Naive B cell (primary cell): ENCODE results near the gene RPTOR. TPM values are rescaled to one million over a fixed set of nuclear protein-coding genes. Genes with fewer than 3 reads are reported as not detected.
A peak's percentile ranks its signal among the peaks of the same experiment; 100 is the strongest.

Experiments
- ATAC-seq, 2 donors: fragments of 150-1000 bp; cut with Tn5 transposase; 2 replicates each; pipeline ENCODE4 v1.10.0; 2021; ENCODE audit warnings: low read depth in 2 of 2, mild to moderate bottlenecking in 2 of 2, moderate library complexity in 2 of 2
- DNase-seq: peaks from one replicate; pipeline ENCODE4 v3.0.0; 2022
- H3K27ac Mint-ChIP-seq, 6 donors: one replicate each; pipeline ENCODE4 v1.8.0; 2020 to 2022; ENCODE audit warnings: mild to moderate bottlenecking in 6 of 6, mixed read lengths in 6 of 6, moderate library complexity in 5 of 6, inconsistent platforms in 2 of 6
- H3K27me3 Mint-ChIP-seq, 3 donors: one replicate each; pipeline ENCODE4 v1.8.0; 2021 to 2022; ENCODE audit warnings: mixed read lengths in 3 of 3, mild to moderate bottlenecking in 1 of 3
- H3K36me3 Mint-ChIP-seq, 2 donors: one replicate each; pipeline ENCODE4 v1.8.0; 2020 to 2022; ENCODE audit warnings: mixed read lengths in 2 of 2, inconsistent platforms in 1 of 2, mild to moderate bottlenecking in 1 of 2
- H3K4me1 Mint-ChIP-seq, 3 donors: one replicate each; pipeline ENCODE4 v1.8.0; 2020 to 2022; ENCODE audit warnings: mixed read lengths in 3 of 3, inconsistent platforms in 1 of 3, mild to moderate bottlenecking in 1 of 3, moderate library complexity in 1 of 3
- H3K4me3 Mint-ChIP-seq, 8 donors: one replicate each; pipeline ENCODE4 v1.8.0; 2020 to 2022; ENCODE audit warnings: mild to moderate bottlenecking in 8 of 8, mixed read lengths in 8 of 8, moderate library complexity in 8 of 8, inconsistent platforms in 2 of 8
- H3K9me3 Mint-ChIP-seq, 7 donors: one replicate each; pipeline ENCODE4 v1.8.0; 2020 to 2022; ENCODE audit warnings: mixed read lengths in 7 of 7, mild to moderate bottlenecking in 5 of 7, inconsistent platforms in 2 of 7, moderate library complexity in 1 of 7
- polyA plus RNA-seq, 6 donors: library from polyadenylated mRNA; unstranded; fragments of 300-500 nt; fragmentation: Illumina TruSeq; gene quantifications; one replicate each; pipeline ENCODE4 v1.2.3, GENCODE V29; 2021; ENCODE audit warnings: low read depth in 6 of 6

Gene RPTOR
- polyA plus RNA-seq, 6 donors from 2014 or later: 5.5 to 13.9 (median 9.0) TPM

GRCh38 chr17:80845863-80846671 is 301.4 kb downstream of the RPTOR start:
- Mint-ChIP-seq H3K36me3 (peaks cover 0 to 7% of the 10 kb centered on the region in 2 donors), H3K27ac (peak overlapping the region in 3 of 6 donors; percentile 81 to 89 (median 84)), H3K9me3 (no peaks in the 10 kb centered on the region), H3K4me1 (peaks cover 30 to 37% (median 34%) of the 10 kb centered on the region in 3 donors), H3K4me3 (peak overlapping the region in 7 of 8 donors; percentile 36 to 90 (median 74)), H3K27me3 (no peaks in the 10 kb centered on the region)
- DNase-seq (peak; percentile 36), ATAC-seq (peak; percentile 39 to 63)

GRCh38 chr17:80846932-80847331 is 302.3 kb downstream of the RPTOR start:
- Mint-ChIP-seq H3K27me3 (no peaks in the 10 kb centered on the region), H3K9me3 (no peaks in the 10 kb centered on the region), H3K4me1 (peaks cover 30 to 37% (median 34%) of the 10 kb centered on the region in 3 donors), H3K36me3 (peaks cover 0 to 7% of the 10 kb centered on the region in 2 donors), H3K27ac (peak overlapping the region in 4 of 6 donors; percentile 57 to 88 (median 76)), H3K4me3 (peak overlapping the region in 6 of 8 donors; percentile 49 to 80 (median 74))
- ATAC-seq: no peak
- no peak for DNase-seq

- DNase-seq (no peak), ATAC-seq (no peak)
- Mint-ChIP-seq H3K4me1 (peaks cover 30 to 37% (median 34%) of the 10 kb centered on the region in 3 donors), H3K9me3 (no peaks in the 10 kb centered on the region), H3K27me3 (no peaks in the 10 kb centered on the region), H3K27ac (peak overlapping the region in 1 of 6 donors; percentile 79), H3K4me3 (peak overlapping the region in 6 of 8 donors; percentile 8 to 80 (median 74)), H3K36me3 (peaks cover 0 to 7% of the 10 kb centered on the region in 2 donors)
Observed at GRCh38 chr17:80847496-80848230, 303.0 kb downstream of the RPTOR start.

- no peak for ATAC-seq
- peaks cover 0 to 7% of the 10 kb centered on the region in 2 donors for H3K36me3 Mint-ChIP-seq
- H3K4me1 Mint-ChIP-seq: peaks cover 30 to 37% (median 34%) of the 10 kb centered on the region in 3 donors
- no peak overlapping the region for H3K27ac Mint-ChIP-seq
- H3K4me3 Mint-ChIP-seq: peak overlapping the region in 2 of 8 donors; percentile 21 to 56
- H3K27me3 Mint-ChIP-seq: no peaks in the 10 kb centered on the region
- DNase-seq: no peak
- H3K9me3 Mint-ChIP-seq: no peaks in the 10 kb centered on the region
Observed at GRCh38 chr17:80848449-80849102, 303.9 kb downstream of the RPTOR start.

- no peaks in the 10 kb centered on the region for H3K27me3 Mint-ChIP-seq
- no peak for ATAC-seq
- H3K9me3 Mint-ChIP-seq: no peaks in the 10 kb centered on the region
- no peak for DNase-seq
- H3K27ac Mint-ChIP-seq: peak overlapping the region in 1 of 6 donors; percentile 42
- H3K4me3 Mint-ChIP-seq: peak overlapping the region in 1 of 8 donors; percentile 15
- peaks cover 0 to 7% of the 10 kb centered on the region in 2 donors for H3K36me3 Mint-ChIP-seq
- peaks cover 30 to 37% (median 34%) of the 10 kb centered on the region in 3 donors for H3K4me1 Mint-ChIP-seq
Observed at GRCh38 chr17:80849119-80849518, 304.5 kb downstream of the RPTOR start.

GRCh38 chr17:80850109-80850508 is 305.5 kb downstream of the RPTOR start:
- DNase-seq: no peak
- Mint-ChIP-seq H3K36me3 (peaks cover 0 to 15% of the 10 kb centered on the region in 2 donors), H3K9me3 (no peaks in the 10 kb centered on the region), H3K27ac (peak overlapping the region in 1 of 6 donors; percentile 53), H3K4me1 (peaks cover 26 to 32% (median 30%) of the 10 kb centered on the region in 3 donors), H3K4me3 (no peak overlapping the region), H3K27me3 (no peaks in the 10 kb centered on the region)
- no peak for ATAC-seq

- no peaks in the 10 kb centered on the region for H3K9me3 Mint-ChIP-seq
- H3K36me3 Mint-ChIP-seq: peaks cover 5 to 18% of the 10 kb centered on the region in 2 donors
- no peak overlapping the region for H3K4me3 Mint-ChIP-seq
- H3K27ac Mint-ChIP-seq: no peak overlapping the region
- no peaks in the 10 kb centered on the region for H3K27me3 Mint-ChIP-seq
- DNase-seq (no peak), ATAC-seq (no peak)
- peaks cover 19 to 24% (median 22%) of the 10 kb centered on the region in 3 donors for H3K4me1 Mint-ChIP-seq
Observed at GRCh38 chr17:80850817-80851216, 306.2 kb downstream of the RPTOR start.

- Mint-ChIP-seq H3K27me3 (no peaks in the 10 kb centered on the region), H3K27ac (no peak overlapping the region), H3K9me3 (no peaks in the 10 kb centered on the region), H3K36me3 (peaks cover 9 to 24% of the 10 kb centered on the region in 2 donors), H3K4me3 (no peak overlapping the region), H3K4me1 (peaks cover 14 to 19% (median 17%) of the 10 kb centered on the region in 3 donors)
- no peak for DNase-seq
- ATAC-seq: no peak
Observed at GRCh38 chr17:80851277-80851925, 306.8 kb downstream of the RPTOR start.

- Mint-ChIP-seq H3K27ac (no peak overlapping the region), H3K9me3 (no peaks in the 10 kb centered on the region)
- no peak for DNase-seq
Observed at GRCh38 chr17:80852476-80853015, 307.9 kb downstream of the RPTOR start.

GRCh38 chr17:80853076-80853475 is 308.4 kb downstream of the RPTOR start:
- no peaks in the 10 kb centered on the region for H3K9me3 Mint-ChIP-seq
- ATAC-seq: no peak
- H3K27ac Mint-ChIP-seq: no peak overlapping the region
- no peak overlapping the region for H3K4me3 Mint-ChIP-seq
- DNase-seq: no peak
- H3K36me3 Mint-ChIP-seq: peaks cover 9 to 24% of the 10 kb centered on the region in 2 donors
- H3K27me3 Mint-ChIP-seq: no peaks in the 10 kb centered on the region
- H3K4me1 Mint-ChIP-seq: peaks cover 0 to 2% (median 0%) of the 10 kb centered on the region in 3 donors

More at GRCh38 chr17:80852476-80853015, 307.9 kb downstream of the RPTOR start:
- Mint-ChIP-seq H3K36me3 (peaks cover 9 to 24% of the 10 kb centered on the region in 2 donors), H3K27me3 (no peaks in the 10 kb centered on the region), H3K4me3 (peak overlapping the region in 1 of 8 donors; percentile 33), H3K4me1 (peaks cover 4 to 7% (median 5%) of the 10 kb centered on the region in 3 donors)
- ATAC-seq: no peak

GRCh38 chr17:80854220-80854619 is 309.6 kb downstream of the RPTOR start:
- no peak overlapping the region for H3K27ac Mint-ChIP-seq
- no peak for DNase-seq
- no peaks in the 10 kb centered on the region for H3K27me3 Mint-ChIP-seq
- H3K4me1 Mint-ChIP-seq: peaks cover 0 to under 1% (median 0%) of the 10 kb centered on the region in 3 donors
- no peaks in the 10 kb centered on the region for H3K9me3 Mint-ChIP-seq
- H3K4me3 Mint-ChIP-seq: no peak overlapping the region
- no peak for ATAC-seq
- peaks cover 9 to 24% of the 10 kb centered on the region in 2 donors for H3K36me3 Mint-ChIP-seq

GRCh38 chr17:80855196-80855947 is 310.7 kb downstream of the RPTOR start:
- ATAC-seq: no peak
- no peak overlapping the region for H3K4me3 Mint-ChIP-seq
- peaks cover 9 to 19% of the 10 kb centered on the region in 2 donors for H3K36me3 Mint-ChIP-seq
- no peaks in the 10 kb centered on the region for H3K9me3 Mint-ChIP-seq
- H3K27ac Mint-ChIP-seq: no peak overlapping the region
- peaks cover 0 to 3% (median 0%) of the 10 kb centered on the region in 3 donors for H3K4me1 Mint-ChIP-seq
- no peak for DNase-seq
- H3K27me3 Mint-ChIP-seq: no peaks in the 10 kb centered on the region
